ENCODE measurements around the gene C9orf40. TPM values are rescaled to one million over a fixed set of nuclear protein-coding genes. Genes with fewer than 3 reads are reported as not detected.
A peak's percentile ranks its signal among the peaks of the same experiment; 100 is the strongest.

C9orf40 gene
- total RNA-seq, 1 donor from 2014 or later = 19.3 TPM

DNA sequence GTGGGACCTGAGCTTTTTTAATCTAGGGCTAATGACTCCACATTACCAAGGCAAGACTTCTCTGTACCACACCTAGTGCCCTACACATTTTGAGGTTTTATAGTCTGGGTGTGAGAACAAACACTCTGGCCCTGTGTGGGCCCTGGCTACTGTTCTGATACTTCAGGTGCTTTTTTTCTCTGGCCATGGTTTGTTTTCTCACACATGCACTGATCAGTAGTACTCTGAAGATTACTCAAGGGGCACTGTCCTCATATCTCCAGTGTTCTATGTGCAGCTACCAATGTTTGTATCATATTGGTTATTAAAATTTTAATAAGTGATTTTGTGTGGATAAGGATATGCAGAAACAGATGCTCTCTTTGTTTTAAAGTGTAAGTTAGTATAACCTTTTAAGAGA lies 5.9 kb upstream of the C9orf40 start:
- no peak overlapping the region for H3K4me3 ChIP-seq
- no peaks in the 10 kb centered on the region for H3K27me3 ChIP-seq
- Mint-ChIP-seq H3K4me3 (no peak overlapping the region), H3K27me3 (ENCODE audit: insufficient read depth, low read depth) (no peaks in the 10 kb centered on the region), H3K36me3 (peaks cover 14% of the 10 kb centered on the region), H3K4me1 (peaks cover 1% of the 10 kb centered on the region), H3K9me3 (peaks cover 25% of the 10 kb centered on the region), H3K27ac (no peak overlapping the region)
- no peak overlapping the region for H3K4me2 ChIP-seq
- no peak overlapping the region for H2AFZ ChIP-seq (replicated peaks)
- H4K20me1 ChIP-seq (ENCODE audit: low read depth) = no peaks in the 10 kb centered on the region
- no peaks in the 10 kb centered on the region for H3K4me1 ChIP-seq
- H3F3A ChIP-seq (ENCODE audit: low read depth) = peaks cover 5% of the 10 kb centered on the region
- H3K9ac ChIP-seq = no peak overlapping the region
- TF ChIP-seq CTCF (IDR thresholded peaks at IDR 0.05) (no peak), EZH2phosphoT487 (IDR thresholded peaks at IDR 0.05) (no peak), EZH2 (IDR thresholded peaks at IDR 0.05) (no peak)
- H3K36me3 ChIP-seq = peaks cover 3% of the 10 kb centered on the region
- no peak for DNase-seq (ENCODE audit: low spot score)
- H3K9me3 ChIP-seq (ENCODE audit: low read depth) = no peaks in the 10 kb centered on the region
- no peak overlapping the region for H3K27ac ChIP-seq
- H3K79me2 ChIP-seq (ENCODE audit: low read depth) = no peaks in the 10 kb centered on the region

GRCh38 chr9:74953235-74953751 lies 581 bp upstream of the C9orf40 start:
- H3K4me2 ChIP-seq = peak overlapping the region; percentile 81
- no peak overlapping the region for H3K9ac ChIP-seq
- H3K36me3 ChIP-seq = no peaks in the 10 kb centered on the region
- H3K36me3 Mint-ChIP-seq = peaks cover 3% of the 10 kb centered on the region
- peaks cover 25% of the 10 kb centered on the region for H3K4me1 Mint-ChIP-seq
- DNase-seq (ENCODE audit: low spot score) = peak; percentile 12
- H3K27me3 Mint-ChIP-seq (ENCODE audit: insufficient read depth, low read depth) = peaks cover 4% of the 10 kb centered on the region
- peaks cover 21% of the 10 kb centered on the region for H3K4me1 ChIP-seq
- H3K27me3 ChIP-seq = no peaks in the 10 kb centered on the region
- peak overlapping the region; percentile 91 for H3K4me3 Mint-ChIP-seq
- H3K9me3 ChIP-seq (ENCODE audit: low read depth) = no peaks in the 10 kb centered on the region
- peaks cover 43% of the 10 kb centered on the region for H3F3A ChIP-seq (ENCODE audit: low read depth)
- H3K4me3 ChIP-seq = peak overlapping the region; percentile 79
- H3K79me2 ChIP-seq (ENCODE audit: low read depth) = peaks cover 10% of the 10 kb centered on the region
- H4K20me1 ChIP-seq (ENCODE audit: low read depth) = peaks cover 8% of the 10 kb centered on the region
- H3K27ac ChIP-seq = no peak overlapping the region
- H3K27ac Mint-ChIP-seq = peak overlapping the region; percentile 87
- TF ChIP-seq CTCF (IDR thresholded peaks at IDR 0.05) (no peak), EZH2 (IDR thresholded peaks at IDR 0.05) (no peak), EZH2phosphoT487 (IDR thresholded peaks at IDR 0.05) (no peak)
- no peaks in the 10 kb centered on the region for H3K9me3 Mint-ChIP-seq
- H2AFZ ChIP-seq (replicated peaks) = peak overlapping the region; percentile 81

DNA sequence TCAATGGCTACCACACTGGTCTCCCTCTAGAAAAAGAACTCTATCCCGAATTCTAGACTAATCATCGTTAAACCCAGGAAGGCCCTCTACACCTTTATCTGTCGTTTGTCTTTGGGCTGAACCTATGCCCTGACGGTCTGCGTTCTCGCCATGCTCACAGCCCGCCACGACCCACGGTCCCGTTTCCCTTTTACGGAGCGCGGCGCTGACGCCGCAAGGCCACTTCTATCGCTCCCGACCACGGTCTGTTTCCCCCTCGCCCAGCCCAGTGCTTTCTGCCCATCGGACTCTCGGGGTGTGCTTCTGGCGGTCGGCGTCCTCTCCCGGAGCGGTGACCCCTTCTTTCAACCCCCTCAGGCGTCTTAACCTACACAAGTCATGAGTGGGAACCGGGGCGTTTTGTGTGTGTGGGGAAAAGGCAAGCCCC lies 974 bp downstream of the C9orf40 start:
- DNase-seq (ENCODE audit: low spot score) = peak; percentile 58
- Histone ChIP-seq H3K27me3 (no peaks in the 10 kb centered on the region), H3F3A (ENCODE audit: low read depth) (peaks cover 43% of the 10 kb centered on the region), H3K9ac (peak overlapping the region; percentile 55), H3K36me3 (no peaks in the 10 kb centered on the region), H3K27ac (no peak overlapping the region), H3K4me3 (peak overlapping the region; percentile 79), H3K79me2 (ENCODE audit: low read depth) (peaks cover 10% of the 10 kb centered on the region), H2AFZ (replicated peaks) (peak overlapping the region; percentile 58), H3K4me2 (peak overlapping the region; percentile 81), H3K9me3 (ENCODE audit: low read depth) (no peaks in the 10 kb centered on the region), H4K20me1 (ENCODE audit: low read depth) (peaks cover 8% of the 10 kb centered on the region), H3K4me1 (peaks cover 21% of the 10 kb centered on the region)
- peak overlapping the region; percentile 99 for H3K4me3 Mint-ChIP-seq
- H3K27me3 Mint-ChIP-seq (ENCODE audit: insufficient read depth, low read depth) = peaks cover 4% of the 10 kb centered on the region
- peaks cover 25% of the 10 kb centered on the region for H3K4me1 Mint-ChIP-seq
- peak overlapping the region; percentile 98 for H3K27ac Mint-ChIP-seq
- TF ChIP-seq EZH2phosphoT487 (IDR thresholded peaks at IDR 0.05) (no peak), EZH2 (IDR thresholded peaks at IDR 0.05) (no peak), CTCF (IDR thresholded peaks at IDR 0.05) (no peak)
- H3K9me3 Mint-ChIP-seq = no peaks in the 10 kb centered on the region
- H3K36me3 Mint-ChIP-seq = peaks cover 5% of the 10 kb centered on the region

Measured in neural progenitor cell (in vitro differentiated cells).